GM12878 (cell line): ENCODE measurements around the gene DHRS7B. TPM values are rescaled to one million over a fixed set of nuclear protein-coding genes. Genes with fewer than 3 reads are reported as not detected.
A peak's percentile ranks its signal among the peaks of the same experiment; 100 is the strongest.

Experiments used
- BMI1 ChIP-seq: fragments of 450-650 bp; IDR thresholded peaks from 2 replicates; pipeline ENCODE4 v1.6.1; 2016; ENCODE audit warnings: mild to moderate bottlenecking, moderate library complexity, borderline replicate concordance
- CBX3 ChIP-seq: fragments of 200-600 bp; sonication (generic); IDR thresholded peaks from 2 replicates; pipeline ENCODE4 v1.6.1; 2016; ENCODE audit warnings: low read depth, borderline replicate concordance
- CREB1 ChIP-seq: IDR thresholded peaks from 2 replicates; pipeline ENCODE4 v1.6.1; 2012; ENCODE audit warnings: low read depth, mild to moderate bottlenecking, inconsistent platforms
- E2F8 ChIP-seq: fragments of 450-650 bp; IDR thresholded peaks from 2 replicates; pipeline ENCODE4 v1.6.1; 2018; ENCODE audit warnings: mild to moderate bottlenecking, low read depth, moderate library complexity; ENCODE audit not compliant: partially characterized antibody
- HCFC1 ChIP-seq: fragments of 150-350 bp; IDR thresholded peaks from 2 replicates; pipeline ENCODE4 v1.6.1; 2014; ENCODE audit warnings: low read length
- MTA3 ChIP-seq: IDR thresholded peaks from 2 replicates; pipeline ENCODE4 v1.6.1; 2012; ENCODE audit warnings: low read length, inconsistent platforms, borderline replicate concordance
- MXI1 ChIP-seq: fragments of 150-350 bp; IDR thresholded peaks from 2 replicates; pipeline ENCODE4 v1.6.1; 2011; ENCODE audit warnings: low read depth, mild to moderate bottlenecking, inconsistent platforms, low read length, improper control_type of control experiment
- NRF1 ChIP-seq: conservative IDR thresholded peaks from 2 replicates; pipeline ENCODE4 v1.6.1; 2011; ENCODE audit warnings: mild to moderate bottlenecking, low read depth, low read length, improper control_type of control experiment
- PKNOX1 ChIP-seq: fragments of 450-650 bp; IDR thresholded peaks from 2 replicates; pipeline ENCODE4 v1.6.1; 2016; ENCODE audit warnings: mild to moderate bottlenecking
- RB1 ChIP-seq: fragments of 450-650 bp; formaldehyde crosslinking; IDR thresholded peaks from 2 replicates; pipeline ENCODE4 v1.6.1; 2017; ENCODE audit warnings: mild to moderate bottlenecking, borderline replicate concordance
- RELA ChIP-seq: fragments of 450-650 bp; IDR thresholded peaks from 2 replicates; pipeline ENCODE4 v1.8.0; 2014; ENCODE audit warnings: borderline replicate concordance; ENCODE audit not compliant: partially characterized antibody
- ZNF384 ChIP-seq: IDR thresholded peaks from 2 replicates; pipeline ENCODE4 v1.6.1; 2012; ENCODE audit warnings: low read depth, mild to moderate bottlenecking, low read length, improper control_type of control experiment, borderline replicate concordance
- polyA plus RNA-seq, 11 experiments: library from polyadenylated mRNA; depleted of rRNA in 4 of 11; unstranded in 6 of 11; stranded (reverse) in 5 of 11; fragments of >200 nt; fragmentation: Nextera tagmentation in 4 of 11; fragmentation: Illumina TruSeq in 1 of 11; extraction: Ambion mirVana in 4 of 11; extraction: Trizol in 1 of 11; gene quantifications; 1 replicate in 1 of 11; 2 replicates in 10 of 11; pipeline versions ENCODE4 v1.2.1 to v1.2.3, GENCODE V29; 2011 to 2016; ENCODE audit warnings: inconsistent platforms in 2 of 11, missing spikeins in 2 of 11, low read depth in 1 of 11
- total RNA-seq, 4 experiments: library from RNA; depleted of rRNA in 3 of 4; stranded (reverse); fragments of >200 nt in 3 of 4; fragmentation: Illumina TruSeq in 1 of 4; extraction: Trizol in 1 of 4; gene quantifications; 2 replicates each; pipeline versions ENCODE4 v1.2.1 to v1.2.3, GENCODE V29; 2013 to 2021
- TF ChIP-seq, protein P1 (sequence below): fragments of 450-650 bp; IDR thresholded peaks from 2 replicates; pipeline ENCODE4 v1.6.1; 2017; ENCODE audit warnings: low read depth, mild to moderate bottlenecking, moderate library complexity
- TF ChIP-seq, protein P2 (sequence below): fragments of 450-650 bp; IDR thresholded peaks from 2 replicates; pipeline ENCODE4 v1.6.1; 2016; ENCODE audit warnings: mild to moderate bottlenecking, moderate library complexity, borderline replicate concordance
- TF ChIP-seq, protein P3 (sequence below): IDR thresholded peaks from 2 replicates; pipeline ENCODE4 v1.6.1; 2012; ENCODE audit warnings: low read depth, low read length, improper control_type of control experiment
- TF ChIP-seq, protein P4 (sequence below): fragments of 450-650 bp; conservative IDR thresholded peaks from 2 replicates; pipeline ENCODE4 v1.6.1; 2017; ENCODE audit warnings: mild to moderate bottlenecking, moderate library complexity

Gene DHRS7B
- total and polyA plus RNA-seq, 10 of the 15 experiments (the other 5 are each of a cell fraction or from before 2014, with no cell fraction given) = 11.1 to 35.6 (median 23.0) TPM

- TF ChIP-seq, protein P1, sequence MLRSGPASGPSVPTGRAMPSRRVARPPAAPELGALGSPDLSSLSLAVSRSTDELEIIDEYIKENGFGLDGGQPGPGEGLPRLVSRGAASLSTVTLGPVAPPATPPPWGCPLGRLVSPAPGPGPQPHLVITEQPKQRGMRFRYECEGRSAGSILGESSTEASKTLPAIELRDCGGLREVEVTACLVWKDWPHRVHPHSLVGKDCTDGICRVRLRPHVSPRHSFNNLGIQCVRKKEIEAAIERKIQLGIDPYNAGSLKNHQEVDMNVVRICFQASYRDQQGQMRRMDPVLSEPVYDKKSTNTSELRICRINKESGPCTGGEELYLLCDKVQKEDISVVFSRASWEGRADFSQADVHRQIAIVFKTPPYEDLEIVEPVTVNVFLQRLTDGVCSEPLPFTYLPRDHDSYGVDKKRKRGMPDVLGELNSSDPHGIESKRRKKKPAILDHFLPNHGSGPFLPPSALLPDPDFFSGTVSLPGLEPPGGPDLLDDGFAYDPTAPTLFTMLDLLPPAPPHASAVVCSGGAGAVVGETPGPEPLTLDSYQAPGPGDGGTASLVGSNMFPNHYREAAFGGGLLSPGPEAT = 0 out of 2 replicates have a peak, but pooled peaks have one; percentile 24
- no peak for TF ChIP-seq NRF1
- no peak for TF ChIP-seq CBX3
- peak; percentile 97; the same call in 1 of the 2 replicates for TF ChIP-seq RB1
- TF ChIP-seq, protein P2, sequence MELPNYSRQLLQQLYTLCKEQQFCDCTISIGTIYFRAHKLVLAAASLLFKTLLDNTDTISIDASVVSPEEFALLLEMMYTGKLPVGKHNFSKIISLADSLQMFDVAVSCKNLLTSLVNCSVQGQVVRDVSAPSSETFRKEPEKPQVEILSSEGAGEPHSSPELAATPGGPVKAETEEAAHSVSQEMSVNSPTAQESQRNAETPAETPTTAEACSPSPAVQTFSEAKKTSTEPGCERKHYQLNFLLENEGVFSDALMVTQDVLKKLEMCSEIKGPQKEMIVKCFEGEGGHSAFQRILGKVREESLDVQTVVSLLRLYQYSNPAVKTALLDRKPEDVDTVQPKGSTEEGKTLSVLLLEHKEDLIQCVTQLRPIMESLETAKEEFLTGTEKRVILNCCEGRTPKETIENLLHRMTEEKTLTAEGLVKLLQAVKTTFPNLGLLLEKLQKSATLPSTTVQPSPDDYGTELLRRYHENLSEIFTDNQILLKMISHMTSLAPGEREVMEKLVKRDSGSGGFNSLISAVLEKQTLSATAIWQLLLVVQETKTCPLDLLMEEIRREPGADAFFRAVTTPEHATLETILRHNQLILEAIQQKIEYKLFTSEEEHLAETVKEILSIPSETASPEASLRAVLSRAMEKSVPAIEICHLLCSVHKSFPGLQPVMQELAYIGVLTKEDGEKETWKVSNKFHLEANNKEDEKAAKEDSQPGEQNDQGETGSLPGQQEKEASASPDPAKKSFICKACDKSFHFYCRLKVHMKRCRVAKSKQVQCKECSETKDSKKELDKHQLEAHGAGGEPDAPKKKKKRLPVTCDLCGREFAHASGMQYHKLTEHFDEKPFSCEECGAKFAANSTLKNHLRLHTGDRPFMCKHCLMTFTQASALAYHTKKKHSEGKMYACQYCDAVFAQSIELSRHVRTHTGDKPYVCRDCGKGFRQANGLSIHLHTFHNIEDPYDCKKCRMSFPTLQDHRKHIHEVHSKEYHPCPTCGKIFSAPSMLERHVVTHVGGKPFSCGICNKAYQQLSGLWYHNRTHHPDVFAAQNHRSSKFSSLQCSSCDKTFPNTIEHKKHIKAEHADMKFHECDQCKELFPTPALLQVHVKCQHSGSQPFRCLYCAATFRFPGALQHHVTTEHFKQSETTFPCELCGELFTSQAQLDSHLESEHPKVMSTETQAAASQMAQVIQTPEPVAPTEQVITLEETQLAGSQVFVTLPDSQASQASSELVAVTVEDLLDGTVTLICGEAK = peak; percentile 25; the same call in 1 of the 2 replicates
- TF ChIP-seq, protein P3, sequence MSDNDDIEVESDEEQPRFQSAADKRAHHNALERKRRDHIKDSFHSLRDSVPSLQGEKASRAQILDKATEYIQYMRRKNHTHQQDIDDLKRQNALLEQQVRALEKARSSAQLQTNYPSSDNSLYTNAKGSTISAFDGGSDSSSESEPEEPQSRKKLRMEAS = peak; percentile 62; the same call in 1 of the 2 replicates
- TF ChIP-seq PKNOX1 = peak; percentile 95
- TF ChIP-seq, protein P4, sequence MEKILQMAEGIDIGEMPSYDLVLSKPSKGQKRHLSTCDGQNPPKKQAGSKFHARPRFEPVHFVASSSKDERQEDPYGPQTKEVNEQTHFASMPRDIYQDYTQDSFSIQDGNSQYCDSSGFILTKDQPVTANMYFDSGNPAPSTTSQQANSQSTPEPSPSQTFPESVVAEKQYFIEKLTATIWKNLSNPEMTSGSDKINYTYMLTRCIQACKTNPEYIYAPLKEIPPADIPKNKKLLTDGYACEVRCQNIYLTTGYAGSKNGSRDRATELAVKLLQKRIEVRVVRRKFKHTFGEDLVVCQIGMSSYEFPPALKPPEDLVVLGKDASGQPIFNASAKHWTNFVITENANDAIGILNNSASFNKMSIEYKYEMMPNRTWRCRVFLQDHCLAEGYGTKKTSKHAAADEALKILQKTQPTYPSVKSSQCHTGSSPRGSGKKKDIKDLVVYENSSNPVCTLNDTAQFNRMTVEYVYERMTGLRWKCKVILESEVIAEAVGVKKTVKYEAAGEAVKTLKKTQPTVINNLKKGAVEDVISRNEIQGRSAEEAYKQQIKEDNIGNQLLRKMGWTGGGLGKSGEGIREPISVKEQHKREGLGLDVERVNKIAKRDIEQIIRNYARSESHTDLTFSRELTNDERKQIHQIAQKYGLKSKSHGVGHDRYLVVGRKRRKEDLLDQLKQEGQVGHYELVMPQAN = peak; percentile 99
- TF ChIP-seq HCFC1 = peak; percentile 83
- TF ChIP-seq MXI1 = peak; percentile 77
- TF ChIP-seq ZNF384 = peak; percentile 47; the same call in 1 of the 2 replicates
- no peak for TF ChIP-seq BMI1
- no peak for TF ChIP-seq MTA3
- TF ChIP-seq E2F8 = peak; percentile 100
- peak; percentile 73; the same call in 1 of the 2 replicates for TF ChIP-seq CREB1
- TF ChIP-seq RELA = no peak
Observed at GRCh38 chr17:21098934-21099689, 27.7 kb upstream of the DHRS7B start (continued).
